Endothelial cell of umbilical vein (primary cell): ENCODE data around the gene PEG3. TPM values are rescaled to one million over a fixed set of nuclear protein-coding genes. Genes with fewer than 3 reads are reported as not detected.

Source experiments
- BruUV-seq: library from RNA; stranded (reverse); fragments of 400-500 nt; replicated peaks from 2 replicates; lab custom pipeline; 2021; lab: Mats Ljungman, UMichigan
- CTCF ChIA-PET: fragments of 300-600, 350-600 bp; sonication (Branson Sonifier 250); formaldehyde crosslinking; loops from one replicate; lab custom pipeline; 2021; ENCODE audit warnings: antibody characterized with exemption, inconsistent platforms; lab: Charles Lee
- POLR2A ChIA-PET: fragments of 300-600, 350-600 bp; sonication (Branson Sonifier 250); formaldehyde crosslinking; loops from one replicate; lab custom pipeline; 2021; ENCODE audit warnings: antibody characterized with exemption, inconsistent platforms; lab: Charles Lee
- DNase-seq: peaks from one replicate; pipeline ENCODE4 v3.0.0-alpha.2; 2011; ENCODE audit warnings: low read depth, low spot score
- FAIRE-seq: peaks from 2 replicates; lab custom pipeline; 2011; peaks lifted over from hg19 to GRCh38; lab: Jason Lieb, UNC
- H2AFZ ChIP-seq: 2 replicates; pipeline ENCODE4 v1.6.0; 2012; ENCODE audit warnings: low read depth, low read length, control low read depth, inconsistent platforms
- H3K27ac ChIP-seq: 2 replicates; pipeline ENCODE4 v1.5.1; 2011; ENCODE audit warnings: low read depth, mild to moderate bottlenecking, control low read depth, low read length, moderate library complexity; ENCODE audit not compliant: insufficient read depth
- H3K27me3 ChIP-seq, 2 experiments: 2 replicates each; pipeline versions ENCODE4 v1.6.0 to v1.6.1; 2011; ENCODE audit warnings: low read length in 2 of 2, mixed read lengths in 1 of 2; ENCODE audit not compliant: control insufficient read depth in 2 of 2, insufficient read depth in 2 of 2
- H3K36me3 ChIP-seq, 2 experiments: 2 replicates in 1 of 2; 3 replicates in 1 of 2; pipeline ENCODE4 v1.5.1; 2011; ENCODE audit warnings: low read length in 2 of 2, mild to moderate bottlenecking in 1 of 2, moderate library complexity in 1 of 2; ENCODE audit not compliant: control insufficient read depth in 2 of 2, insufficient read depth in 2 of 2; ENCODE audit errors: extremely low read depth in 1 of 2
- H3K4me1 ChIP-seq: 3 replicates; pipeline ENCODE4 v1.5.1; 2011; ENCODE audit warnings: mild to moderate bottlenecking, low read length; ENCODE audit not compliant: control insufficient read depth, insufficient read depth; ENCODE audit errors: extremely low read depth
- H3K4me2 ChIP-seq: 2 replicates; pipeline ENCODE4 v1.6.1; 2011; ENCODE audit warnings: low read length, control low read depth, mixed read lengths; ENCODE audit not compliant: insufficient read depth
- H3K4me3 ChIP-seq, 3 experiments: fragments of 200-600 bp in 1 of 3; sonication (generic), shearing (Covaris generic) in 1 of 3; replicated peaks in 1 of 3; 2 replicates each; pipeline ENCODE4 v1.5.1; 2011 to 2016; ENCODE audit warnings: control low read depth in 3 of 3, low read length in 3 of 3, mild to moderate bottlenecking in 2 of 3, inconsistent platforms in 1 of 3, low read depth in 1 of 3, moderate library complexity in 1 of 3; ENCODE audit not compliant: insufficient read depth in 1 of 3
- H3K79me2 ChIP-seq: 2 replicates; pipeline ENCODE4 v1.6.0; 2012; ENCODE audit warnings: low read length, inconsistent platforms; ENCODE audit not compliant: control insufficient read depth, insufficient read depth
- H3K9ac ChIP-seq: replicated peaks from 2 replicates; pipeline ENCODE3; 2011; ENCODE audit warnings: low read length, control low read depth; ENCODE audit not compliant: insufficient read depth; ENCODE audit errors: extremely low read depth
- H3K9me1 ChIP-seq: replicated peaks from 3 replicates; pipeline ENCODE4 v1.6.0; 2011; ENCODE audit warnings: mild to moderate bottlenecking, low read length; ENCODE audit not compliant: control insufficient read depth, insufficient read depth; ENCODE audit errors: extremely low read depth
- H3K9me3 ChIP-seq: replicated peaks from 2 replicates; pipeline ENCODE4 v1.5.1; 2012; ENCODE audit warnings: low read length, inconsistent platforms; ENCODE audit not compliant: control insufficient read depth, insufficient read depth
- H4K20me1 ChIP-seq: replicated peaks from 2 replicates; pipeline ENCODE3; 2011; ENCODE audit warnings: mild to moderate bottlenecking, low read length; ENCODE audit not compliant: control insufficient read depth, insufficient read depth; ENCODE audit errors: extremely low read depth
- EZH2 ChIP-seq: IDR thresholded peaks from 2 replicates; pipeline ENCODE4 v1.6.1; 2012; ENCODE audit warnings: borderline replicate concordance, low read depth, mild to moderate bottlenecking, moderate library complexity, low read length, inconsistent platforms; ENCODE audit not compliant: severe bottlenecking
- FOS ChIP-seq: IDR thresholded peaks from 2 replicates; pipeline ENCODE4 v1.6.1; 2011; ENCODE audit warnings: mild to moderate bottlenecking, low read length, moderate library complexity, borderline replicate concordance; ENCODE audit not compliant: insufficient read depth
- GATA2 ChIP-seq: IDR thresholded peaks from 2 replicates; pipeline ENCODE4 v1.7.0; 2011; ENCODE audit warnings: low read depth, mild to moderate bottlenecking, moderate library complexity, mixed read lengths, low read length; ENCODE audit not compliant: insufficient read length, insufficient read depth
- JUN ChIP-seq: IDR thresholded peaks from 2 replicates; pipeline ENCODE4 v1.6.1; 2011; ENCODE audit warnings: borderline replicate concordance, low read depth; ENCODE audit not compliant: insufficient read length, insufficient read depth
- MAX ChIP-seq: IDR thresholded peaks from 2 replicates; pipeline ENCODE4 v1.6.1; 2011; ENCODE audit not compliant: insufficient read depth, insufficient read length
- MYC ChIP-seq: IDR thresholded peaks from one replicate; pipeline ENCODE4 v1.6.1; 2011; ENCODE audit warnings: mild to moderate bottlenecking, low read depth, low read length
- POLR2A ChIP-seq: IDR thresholded peaks from 2 replicates; pipeline ENCODE4 v1.6.1; 2012; ENCODE audit warnings: low read depth, mild to moderate bottlenecking, control low read depth, low read length
- POLR2AphosphoS5 ChIP-seq: IDR thresholded peaks from 2 replicates; pipeline ENCODE4 v1.6.1; 2012; ENCODE audit warnings: low read depth, mild to moderate bottlenecking, control low read depth, low read length, moderate library complexity; ENCODE audit not compliant: insufficient read depth
- dilution Hi-C: fragments of 300-500 bp; cut with MboI; formaldehyde crosslinking; loops from one replicate; pipeline ENCODE4 v1.15.0; 2019; ENCODE audit warnings: low sequenced_read_pairs; ENCODE audit not compliant: extremely low pct_ligation_motif_present
- intact Hi-C: fragments of 100-400 bp; cut with micrococcal nuclease; formaldehyde crosslinking; loops from one replicate; pipeline ENCODE4 v1.10.0; 2022
- polyA plus RNA-seq, 4 experiments: library from polyadenylated mRNA; depleted of rRNA in 3 of 4; stranded (reverse) in 3 of 4; unstranded in 1 of 4; fragments of >200 nt; gene quantifications; 2 replicates each; pipeline versions ENCODE4 v1.2.1 to v1.2.3, GENCODE V29; 2011 to 2012; ENCODE audit warnings: missing spikeins in 1 of 4
- total RNA-seq: library from RNA; stranded (reverse); gene quantifications from 2 replicates; pipeline ENCODE4 v1.2.3, GENCODE V29; 2021
- TF ChIP-seq, protein P1 (sequence below), 2 donors: IDR thresholded peaks; 1 replicate in 1 of 2; 2 replicates in 1 of 2; pipeline ENCODE4 v1.5.1; 2011; ENCODE audit warnings: low read length in 2 of 2, mild to moderate bottlenecking in 2 of 2, moderate library complexity in 2 of 2, control low read depth in 1 of 2, inconsistent platforms in 1 of 2, low read depth in 1 of 2; ENCODE audit not compliant: insufficient read depth in 1 of 2; ENCODE audit errors: extremely low read depth in 1 of 2

Gene PEG3
- total and polyA plus RNA-seq, 2 donors (not counting 3 experiments of a cell fraction or from before 2014, with no cell fraction given) = 0.27 TPM; not detected in 1

DNA sequence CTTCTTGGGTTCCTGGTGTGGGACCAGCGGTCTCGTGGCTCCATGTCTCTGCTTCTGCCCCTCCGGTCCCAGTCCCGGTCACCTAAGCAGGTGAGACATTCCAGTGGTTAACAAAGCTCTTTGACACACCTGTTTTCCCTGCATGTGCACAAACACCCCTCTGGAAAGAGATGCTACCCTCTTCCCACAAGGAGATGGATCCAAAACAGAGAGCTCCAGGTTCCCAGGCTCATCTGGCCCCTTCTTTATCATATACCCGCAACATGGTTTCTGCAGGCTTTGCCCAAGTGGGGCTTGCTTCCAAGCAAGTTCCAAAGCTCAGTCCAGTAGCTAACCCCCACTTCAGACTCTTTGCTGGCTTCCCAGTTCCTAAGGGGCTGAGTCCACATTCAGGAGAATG lies 17.8 kb downstream of the PEG3 start:
- no peak for FAIRE-seq
- no peaks in the 10 kb centered on the region for H4K20me1 ChIP-seq

DNA sequence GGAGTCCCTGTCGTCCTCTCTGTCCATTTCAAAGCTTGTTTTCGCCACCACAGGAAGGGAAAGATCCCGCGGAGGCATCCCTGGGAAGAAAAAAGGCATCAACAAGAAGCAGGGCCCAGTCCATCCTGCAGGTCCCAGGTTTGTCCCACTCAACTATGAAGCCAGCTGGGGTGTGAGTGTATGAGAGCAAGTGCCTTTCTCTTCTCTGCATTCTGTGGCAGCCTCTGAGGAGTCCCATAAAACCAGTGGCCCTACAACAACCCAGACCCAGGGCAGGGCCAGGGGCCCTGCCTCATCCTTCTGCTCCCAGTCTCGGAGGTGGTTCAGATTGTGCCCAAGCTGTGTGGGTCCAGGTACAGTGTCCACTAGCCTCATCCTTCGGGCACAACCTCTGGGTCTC lies 18.9 kb downstream of the PEG3 start:
- DNase-seq (no peak), FAIRE-seq (no peak)
- H3K79me2 ChIP-seq = no peaks in the 10 kb centered on the region
- H3K9me3 ChIP-seq = peaks cover 20% of the 10 kb centered on the region
- H4K20me1 ChIP-seq = no peaks in the 10 kb centered on the region
- ChIA-PET POLR2A (no interaction called here), CTCF (no interaction called here)
- no peaks in the 10 kb centered on the region for H3K36me3 ChIP-seq
- intact Hi-C loops = no loop called here
- H2AFZ ChIP-seq = no peak overlapping the region
- no peaks in the 10 kb centered on the region for H3K27me3 ChIP-seq
- dilution Hi-C loops = no loop called here
- no peaks in the 10 kb centered on the region for H3K9me1 ChIP-seq
- H3K9ac ChIP-seq = no peak overlapping the region
- H3K4me2 ChIP-seq = no peak overlapping the region
- no peak overlapping the region for H3K4me3 ChIP-seq
- TF ChIP-seq JUN (no peak), POLR2A (no peak), MAX (no peak), EZH2 (no peak), FOS (no peak), MYC (no peak), GATA2 (no peak), POLR2AphosphoS5 (no peak)
- TF ChIP-seq, protein P1, sequence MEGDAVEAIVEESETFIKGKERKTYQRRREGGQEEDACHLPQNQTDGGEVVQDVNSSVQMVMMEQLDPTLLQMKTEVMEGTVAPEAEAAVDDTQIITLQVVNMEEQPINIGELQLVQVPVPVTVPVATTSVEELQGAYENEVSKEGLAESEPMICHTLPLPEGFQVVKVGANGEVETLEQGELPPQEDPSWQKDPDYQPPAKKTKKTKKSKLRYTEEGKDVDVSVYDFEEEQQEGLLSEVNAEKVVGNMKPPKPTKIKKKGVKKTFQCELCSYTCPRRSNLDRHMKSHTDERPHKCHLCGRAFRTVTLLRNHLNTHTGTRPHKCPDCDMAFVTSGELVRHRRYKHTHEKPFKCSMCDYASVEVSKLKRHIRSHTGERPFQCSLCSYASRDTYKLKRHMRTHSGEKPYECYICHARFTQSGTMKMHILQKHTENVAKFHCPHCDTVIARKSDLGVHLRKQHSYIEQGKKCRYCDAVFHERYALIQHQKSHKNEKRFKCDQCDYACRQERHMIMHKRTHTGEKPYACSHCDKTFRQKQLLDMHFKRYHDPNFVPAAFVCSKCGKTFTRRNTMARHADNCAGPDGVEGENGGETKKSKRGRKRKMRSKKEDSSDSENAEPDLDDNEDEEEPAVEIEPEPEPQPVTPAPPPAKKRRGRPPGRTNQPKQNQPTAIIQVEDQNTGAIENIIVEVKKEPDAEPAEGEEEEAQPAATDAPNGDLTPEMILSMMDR (IDR thresholded peaks at IDR 0.05; ENCODE audit: extremely low read depth in 1 of 2, insufficient read depth in 1 of 2, low read depth in 1 of 2, low read length in 2 of 2) = no peak
- BruUV-seq = no TSS peak
- no peaks in the 10 kb centered on the region for H3K4me1 ChIP-seq
- H3K27ac ChIP-seq = no peak overlapping the region

More for the DNA sequence above, 17.8 kb downstream of the PEG3 start:
- dilution Hi-C loops = no loop called here
- no peak overlapping the region for H3K27ac ChIP-seq
- DNase-seq = no peak
- H3K9me3 ChIP-seq = peaks cover 18% of the 10 kb centered on the region
- no peaks in the 10 kb centered on the region for H3K27me3 ChIP-seq
- TF ChIP-seq GATA2 = no peak
- TF ChIP-seq MAX = no peak
- no peak for TF ChIP-seq MYC
- TF ChIP-seq, protein P1 (IDR thresholded peaks at IDR 0.05; ENCODE audit: extremely low read depth in 1 of 2, insufficient read depth in 1 of 2, low read depth in 1 of 2, low read length in 2 of 2) = no peak
- ChIA-PET CTCF (no interaction called here), POLR2A (no interaction called here)
- no peaks in the 10 kb centered on the region for H3K9me1 ChIP-seq
- no peaks in the 10 kb centered on the region for H3K79me2 ChIP-seq
- H3K9ac ChIP-seq = no peak overlapping the region
- intact Hi-C loops = no loop called here
- no peak overlapping the region for H3K4me3 ChIP-seq
- no peaks in the 10 kb centered on the region for H3K4me1 ChIP-seq
- H2AFZ ChIP-seq = no peak overlapping the region
- no peak overlapping the region for H3K4me2 ChIP-seq
- no peaks in the 10 kb centered on the region for H3K36me3 ChIP-seq
- no TSS peak for BruUV-seq
